GM19395 (cell line): ENCODE measurements around the gene ZNF608.

Source experiments
- ATAC-seq: cut with Tn5 transposase; IDR thresholded peaks from one replicate; pipeline ENCODE4 v1.9.1; 2021; ENCODE audit warnings: mild to moderate bottlenecking, moderate library complexity; ENCODE audit not compliant: unreplicated experiment

Gene ZNF608

DNA sequence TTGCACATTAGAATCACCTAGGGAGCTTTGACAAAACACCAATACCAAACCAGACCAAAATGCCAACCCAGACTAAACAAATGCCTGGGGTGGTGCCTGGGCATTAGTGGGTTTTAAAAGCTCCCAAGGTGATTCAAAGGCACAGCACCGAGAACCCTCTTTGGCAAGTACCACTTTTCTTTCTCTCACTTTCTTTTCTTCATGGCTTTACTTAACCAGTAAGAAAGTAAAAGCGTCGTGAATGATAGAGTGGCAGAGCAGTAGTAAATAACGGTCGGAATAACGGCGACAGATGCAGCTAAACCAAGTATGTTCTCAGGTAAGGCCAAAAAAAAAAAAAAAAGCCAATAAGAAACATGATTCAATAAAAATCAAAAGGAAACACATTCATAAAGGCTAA lies 49.5 kb downstream of the ZNF608 start:
- no peak for ATAC-seq
